ENCODE data around the gene ANKDD1B.
A peak's percentile ranks its signal among the peaks of the same experiment; 100 is the strongest.

Gene ANKDD1B

GRCh38 chr5:75706775-75707174 is 95.5 kb downstream of the ANKDD1B start:
- no peak overlapping the region for H3K4me3 ChIP-seq (ENCODE audit: low read depth, low read length)
- in situ Hi-C loops (cut with HindIII; ENCODE audit: low sequenced_read_pairs), result no loop called here
- DNase-seq (ENCODE audit: low read depth, low spot score), result no peak
- no peak for TF ChIP-seq CTCF (IDR thresholded peaks at IDR 0.05; ENCODE audit: low read depth, low read length)

GRCh38 chr5:75707911-75708509 is 96.8 kb downstream of the ANKDD1B start:
- in situ Hi-C loops (cut with HindIII; ENCODE audit: low sequenced_read_pairs), result no loop called here
- no peak for TF ChIP-seq CTCF (IDR thresholded peaks at IDR 0.05; ENCODE audit: low read depth, low read length)
- DNase-seq (ENCODE audit: low read depth, low spot score), result no peak

GRCh38 chr5:75710637-75711036 is 99.4 kb downstream of the ANKDD1B start:
- TF ChIP-seq CTCF (IDR thresholded peaks at IDR 0.05; ENCODE audit: low read depth, low read length), result no peak
- no peak overlapping the region for H3K4me3 ChIP-seq (ENCODE audit: low read depth, low read length)
- in situ Hi-C loops (cut with HindIII; ENCODE audit: low sequenced_read_pairs), result no loop called here
- DNase-seq (ENCODE audit: low read depth, low spot score), result no peak

More at GRCh38 chr5:75707911-75708509, 96.8 kb downstream of the ANKDD1B start:
- no peak overlapping the region for H3K4me3 ChIP-seq (ENCODE audit: low read depth, low read length)

GRCh38 chr5:75711151-75711550 is 99.9 kb downstream of the ANKDD1B start:
- no peak for DNase-seq (ENCODE audit: low read depth, low spot score)
- no peak for TF ChIP-seq CTCF (IDR thresholded peaks at IDR 0.05; ENCODE audit: low read depth, low read length)
- in situ Hi-C loops (cut with HindIII; ENCODE audit: low sequenced_read_pairs), result no loop called here
- no peak overlapping the region for H3K4me3 ChIP-seq (ENCODE audit: low read depth, low read length)

GRCh38 chr5:75712091-75712490 is 100.8 kb downstream of the ANKDD1B start:
- in situ Hi-C loops (cut with HindIII; ENCODE audit: low sequenced_read_pairs), result no loop called here

GRCh38 chr5:75716715-75717081 is 105.4 kb downstream of the ANKDD1B start:
- H3K4me3 ChIP-seq (ENCODE audit: low read depth, low read length), result peak overlapping the region; percentile 95
- no peak for TF ChIP-seq CTCF (IDR thresholded peaks at IDR 0.05; ENCODE audit: low read depth, low read length)
- in situ Hi-C loops (cut with HindIII; ENCODE audit: low sequenced_read_pairs), result no loop called here
- DNase-seq (ENCODE audit: low read depth, low spot score), result no peak

More at GRCh38 chr5:75712091-75712490, 100.8 kb downstream of the ANKDD1B start:
- DNase-seq (ENCODE audit: low read depth, low spot score), result no peak
- TF ChIP-seq CTCF (IDR thresholded peaks at IDR 0.05; ENCODE audit: low read depth, low read length), result no peak
- H3K4me3 ChIP-seq (ENCODE audit: low read depth, low read length), result no peak overlapping the region

Measured in astrocyte of the spinal cord (primary cell).